ENCODE data around the gene ATP6AP1.
A peak's percentile ranks its signal among the peaks of the same experiment; 100 is the strongest.

ATP6AP1 gene

GRCh38 chrX:154483325-154483724 lies 54.8 kb downstream of the ATP6AP1 start:
- TF ChIP-seq CTCF (conservative IDR thresholded peaks at IDR 0.05; ENCODE audit: low read depth, low read length) = no peak
- no peak for DNase-seq (ENCODE audit: low read depth)
- H3K4me3 ChIP-seq (ENCODE audit: low read depth, low read length) = no peak overlapping the region

- DNase-seq (ENCODE audit: low read depth) = no peak
- no peak overlapping the region for H3K4me3 ChIP-seq (ENCODE audit: low read depth, low read length)
- TF ChIP-seq CTCF (conservative IDR thresholded peaks at IDR 0.05; ENCODE audit: low read depth, low read length) = no peak
These were observed 56.0 kb downstream of the ATP6AP1 start for GRCh38 chrX:154484255-154485149.

GRCh38 chrX:154485150-154486051 lies 56.9 kb downstream of the ATP6AP1 start:
- DNase-seq (ENCODE audit: low read depth) = no peak
- no peak for TF ChIP-seq CTCF (conservative IDR thresholded peaks at IDR 0.05; ENCODE audit: low read depth, low read length)

GRCh38 chrX:154486052-154486395 lies 57.5 kb downstream of the ATP6AP1 start:
- H3K4me3 ChIP-seq (ENCODE audit: low read depth, low read length) = peak overlapping the region; percentile 61
- TF ChIP-seq CTCF (conservative IDR thresholded peaks at IDR 0.05; ENCODE audit: low read depth, low read length) = no peak
- no peak for DNase-seq (ENCODE audit: low read depth)

More at GRCh38 chrX:154485150-154486051, 56.9 kb downstream of the ATP6AP1 start:
- peak overlapping the region; percentile 61 for H3K4me3 ChIP-seq (ENCODE audit: low read depth, low read length)
